HFFc6 (cell line): Measurements from ENCODE around the gene PRUNE2. TPM values are rescaled to one million over a fixed set of nuclear protein-coding genes. Genes with fewer than 3 reads are reported as not detected.
"Not testable (repeated sequence)": the region's sequence is repeated elsewhere in the genome, so short reads cannot be mapped to it uniquely, and the experiment has no call there.

Experiments used
- DNase-seq: peaks from one replicate; pipeline ENCODE4 v3.0.0-alpha.2; 2018
- H3K27ac Mint-ChIP-seq: 2 replicates; pipeline ENCODE4 v1.8.0; 2020; ENCODE audit warnings: mild to moderate bottlenecking, mixed read lengths
- H3K27me3 Mint-ChIP-seq: 2 replicates; pipeline ENCODE4 v1.8.0; 2021; ENCODE audit warnings: mild to moderate bottlenecking, moderate library complexity, mixed read lengths; ENCODE audit not compliant: insufficient read depth
- H3K36me3 Mint-ChIP-seq: 2 replicates; pipeline ENCODE4 v1.8.0; 2021; ENCODE audit warnings: low read depth, mixed read lengths
- H3K4me1 Mint-ChIP-seq: 2 replicates; pipeline ENCODE4 v1.8.0; 2020; ENCODE audit warnings: low read depth, mixed read lengths
- H3K4me3 Mint-ChIP-seq: 2 replicates; pipeline ENCODE4 v1.8.0; 2020; ENCODE audit warnings: mild to moderate bottlenecking, moderate library complexity, mixed read lengths
- H3K9me3 Mint-ChIP-seq: 2 replicates; pipeline ENCODE4 v1.8.0; 2020; ENCODE audit warnings: mild to moderate bottlenecking, mixed read lengths
- total RNA-seq, 6 experiments: library from RNA; stranded (reverse); fragmentation: NEBNext Ultra II Directional; extraction: Animal tissue kit (Norgen Biotek cat#: 25700); gene quantifications; 2 replicates in 1 of 6; 3 replicates in 5 of 6; pipeline ENCODE4 v1.2.3, GENCODE V29; 2021
- TF ChIP-seq, protein P1 (sequence below): fragments of 200-600 bp; sonication (generic); IDR thresholded peaks from 2 replicates; pipeline ENCODE4 v1.5.0; 2021; ENCODE audit warnings: antibody characterized with exemption, mild to moderate bottlenecking

Gene PRUNE2
- total RNA-seq, 6 experiments from 2014 or later = 0.02 to 0.29 (median 0.16) TPM; not detected in 2

GRCh38 chr9:76667521-76667957 lies 238.4 kb downstream of the PRUNE2 start:
- Mint-ChIP-seq H3K36me3 (no peaks in the 10 kb centered on the region), H3K4me1 (peaks cover 24% of the 10 kb centered on the region), H3K9me3 (no peaks in the 10 kb centered on the region; the same call in 1 of the 2 replicates), H3K27ac (peak overlapping the region; percentile 44), H3K4me3 (no peak overlapping the region), H3K27me3 (peaks cover 7% of the 10 kb centered on the region)
- peak; percentile 65 for DNase-seq
- TF ChIP-seq, protein P1, sequence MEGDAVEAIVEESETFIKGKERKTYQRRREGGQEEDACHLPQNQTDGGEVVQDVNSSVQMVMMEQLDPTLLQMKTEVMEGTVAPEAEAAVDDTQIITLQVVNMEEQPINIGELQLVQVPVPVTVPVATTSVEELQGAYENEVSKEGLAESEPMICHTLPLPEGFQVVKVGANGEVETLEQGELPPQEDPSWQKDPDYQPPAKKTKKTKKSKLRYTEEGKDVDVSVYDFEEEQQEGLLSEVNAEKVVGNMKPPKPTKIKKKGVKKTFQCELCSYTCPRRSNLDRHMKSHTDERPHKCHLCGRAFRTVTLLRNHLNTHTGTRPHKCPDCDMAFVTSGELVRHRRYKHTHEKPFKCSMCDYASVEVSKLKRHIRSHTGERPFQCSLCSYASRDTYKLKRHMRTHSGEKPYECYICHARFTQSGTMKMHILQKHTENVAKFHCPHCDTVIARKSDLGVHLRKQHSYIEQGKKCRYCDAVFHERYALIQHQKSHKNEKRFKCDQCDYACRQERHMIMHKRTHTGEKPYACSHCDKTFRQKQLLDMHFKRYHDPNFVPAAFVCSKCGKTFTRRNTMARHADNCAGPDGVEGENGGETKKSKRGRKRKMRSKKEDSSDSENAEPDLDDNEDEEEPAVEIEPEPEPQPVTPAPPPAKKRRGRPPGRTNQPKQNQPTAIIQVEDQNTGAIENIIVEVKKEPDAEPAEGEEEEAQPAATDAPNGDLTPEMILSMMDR = no peak

DNA sequence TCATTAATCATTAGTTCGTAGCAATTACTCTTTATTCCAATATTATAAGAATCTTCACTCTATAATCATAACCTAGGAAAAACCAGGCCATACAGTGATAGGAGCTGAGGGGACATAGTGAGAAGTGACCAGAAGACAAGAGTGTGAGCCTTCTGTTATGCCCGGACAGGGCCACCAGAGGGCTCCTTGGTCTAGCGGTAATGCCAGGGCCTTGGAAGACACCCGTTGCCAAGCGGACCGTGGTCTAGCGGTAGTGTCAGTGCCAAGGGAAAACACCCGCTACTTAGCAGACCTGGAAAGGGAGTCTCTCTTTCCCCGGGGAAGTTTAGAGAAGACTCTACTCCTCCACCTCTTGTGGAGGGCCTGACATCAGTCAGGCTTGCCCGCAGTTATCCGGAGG lies 239.9 kb downstream of the PRUNE2 start:
- DNase-seq, H3K4me3 Mint-ChIP-seq, H3K27ac Mint-ChIP-seq, H3K27me3 Mint-ChIP-seq, H3K36me3 Mint-ChIP-seq, H3K9me3 Mint-ChIP-seq: not testable (repeated sequence)
- H3K4me1 Mint-ChIP-seq = peaks cover 24% of the 10 kb centered on the region
- TF ChIP-seq, protein P1 = peak; percentile 72

DNA sequence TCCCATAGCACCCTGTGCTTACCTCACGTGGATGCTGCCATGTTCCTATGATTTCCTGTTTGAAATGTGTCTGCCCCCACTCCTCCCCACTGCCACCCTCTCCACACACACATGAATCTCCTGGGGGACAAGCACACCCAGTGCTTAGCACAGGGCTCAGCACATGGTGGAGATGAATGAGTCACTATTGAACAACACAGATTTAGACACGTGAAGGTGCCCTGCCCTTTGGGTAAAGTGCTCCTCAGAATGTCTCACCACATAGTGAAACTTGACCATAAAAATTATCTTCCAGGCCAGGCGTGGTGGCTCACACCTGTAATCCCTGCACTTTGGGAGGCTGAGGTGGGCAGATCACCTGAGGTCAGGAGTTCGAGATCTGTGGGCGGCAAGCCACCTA lies 240.5 kb downstream of the PRUNE2 start:
- TF ChIP-seq, protein P1 = no peak
- H3K36me3 Mint-ChIP-seq = no peaks in the 10 kb centered on the region
- no peak overlapping the region for H3K27ac Mint-ChIP-seq
- peaks cover 24% of the 10 kb centered on the region for H3K4me1 Mint-ChIP-seq
- no peaks in the 10 kb centered on the region; the same call in 1 of the 2 replicates for H3K9me3 Mint-ChIP-seq
- H3K4me3 Mint-ChIP-seq = no peak overlapping the region
- H3K27me3 Mint-ChIP-seq = peaks cover 7% of the 10 kb centered on the region; the same call in 1 of the 2 replicates
- DNase-seq = no peak

DNA sequence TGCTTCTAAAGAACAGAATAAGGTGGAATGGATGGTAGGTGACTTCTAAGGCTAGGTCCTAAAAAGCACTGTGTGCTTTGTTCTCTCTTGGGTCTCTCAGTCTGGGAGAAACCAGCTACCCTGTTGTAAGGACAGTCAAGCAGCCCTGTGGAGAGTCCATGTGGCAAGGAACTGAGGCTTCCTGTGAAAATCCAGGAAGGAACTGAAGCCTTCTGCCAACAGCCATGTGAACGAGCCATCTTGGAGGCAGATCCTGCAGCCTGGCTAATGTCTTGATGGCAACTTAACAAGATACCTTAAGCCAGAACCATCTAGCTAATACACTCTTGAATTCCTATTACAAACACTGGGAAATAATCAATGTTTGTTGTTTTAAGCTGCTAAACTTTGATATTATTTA lies 241.8 kb downstream of the PRUNE2 start:
- TF ChIP-seq, protein P1 = no peak
- Mint-ChIP-seq H3K4me1 (peaks cover 24% of the 10 kb centered on the region), H3K27ac (no peak overlapping the region), H3K4me3 (no peak overlapping the region), H3K27me3 (peaks cover 7% of the 10 kb centered on the region; the same call in 1 of the 2 replicates), H3K36me3 (no peaks in the 10 kb centered on the region), H3K9me3 (no peaks in the 10 kb centered on the region; the same call in 1 of the 2 replicates)
- DNase-seq = no peak

- no peak overlapping the region for H3K4me3 Mint-ChIP-seq
- TF ChIP-seq, protein P1 = 0 out of 2 replicates have a peak, but pooled peaks have one; percentile 7
These were observed 243.2 kb downstream of the PRUNE2 start for GRCh38 chr9:76662476-76663281.

More at GRCh38 chr9:76662476-76663281, 243.2 kb downstream of the PRUNE2 start:
- no peak for DNase-seq
- Mint-ChIP-seq H3K9me3 (no peaks in the 10 kb centered on the region; the same call in 1 of the 2 replicates), H3K36me3 (no peaks in the 10 kb centered on the region), H3K27ac (no peak overlapping the region), H3K27me3 (peaks cover 7% of the 10 kb centered on the region; the same call in 1 of the 2 replicates), H3K4me1 (peaks cover 29% of the 10 kb centered on the region)
